Suppressor macrophage treated with lipopolysaccharide for 1 hour (primary cell): ENCODE measurements around the gene NUMB.
A peak's percentile ranks its signal among the peaks of the same experiment; 100 is the strongest.
"Not testable (repeated sequence)": the region's sequence is repeated elsewhere in the genome, so short reads cannot be mapped to it uniquely, and the experiment has no call there.

Source experiments
- DNase-seq, 3 donors: peaks; one replicate each; pipeline ENCODE4 v3.0.0-alpha.2; 2020 to 2022

NUMB gene

GRCh38 chr14:73418227-73418626, 40.1 kb downstream of the NUMB start:
- no peak for DNase-seq

DNA sequence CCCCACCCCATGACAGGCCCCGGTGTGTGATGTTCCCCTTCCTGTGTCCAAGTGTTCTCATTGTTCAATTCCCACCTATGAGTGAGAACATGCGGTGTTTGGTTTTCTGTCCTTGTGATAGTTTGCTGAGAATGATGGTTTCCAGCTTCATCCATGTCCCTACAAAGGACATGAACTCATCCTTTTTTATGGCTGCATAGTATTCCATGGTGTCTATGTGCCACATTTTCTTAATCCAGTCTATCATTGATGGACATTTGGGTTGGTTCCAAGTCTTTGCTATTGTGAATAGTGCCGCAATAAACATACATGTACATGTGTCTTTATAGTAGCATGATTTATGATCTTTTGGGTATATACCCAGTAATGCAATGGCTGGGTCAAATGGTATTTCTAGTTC, 52.1 kb downstream of the NUMB start:
- DNase-seq = not testable (repeated sequence)

DNA sequence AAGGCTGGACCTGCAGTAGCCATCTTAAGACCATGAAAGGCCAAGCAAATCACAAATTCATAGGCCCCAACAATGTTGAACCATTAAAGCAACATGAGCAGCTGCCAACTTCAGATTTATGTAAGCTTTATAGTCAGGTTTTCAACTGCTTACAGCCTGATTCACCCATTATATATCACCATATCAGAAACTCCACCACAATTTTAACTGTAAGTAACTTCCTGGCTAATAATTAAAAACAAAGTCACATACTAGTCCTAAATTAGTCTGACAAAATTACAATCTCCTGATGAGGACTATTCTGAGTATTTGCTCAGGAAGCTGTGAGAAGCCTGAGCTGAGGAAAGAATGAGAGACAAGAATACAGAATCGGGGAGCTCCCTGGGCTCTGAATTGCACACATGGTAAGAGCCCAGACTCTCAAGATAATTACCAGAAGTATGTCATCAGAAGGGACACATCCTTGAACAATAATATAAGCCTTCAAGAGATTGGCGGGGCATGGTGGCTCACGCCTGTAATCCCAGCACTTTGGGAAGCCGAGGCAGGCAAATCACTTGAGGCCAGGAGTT, 55.1 kb downstream of the NUMB start:
- DNase-seq = no peak

- DNase-seq = no peak
These were observed 55.8 kb downstream of the NUMB start for GRCh38 chr14:73402579-73402978.

GRCh38 chr14:73397810-73398209, 60.5 kb downstream of the NUMB start:
- DNase-seq = no peak

DNA sequence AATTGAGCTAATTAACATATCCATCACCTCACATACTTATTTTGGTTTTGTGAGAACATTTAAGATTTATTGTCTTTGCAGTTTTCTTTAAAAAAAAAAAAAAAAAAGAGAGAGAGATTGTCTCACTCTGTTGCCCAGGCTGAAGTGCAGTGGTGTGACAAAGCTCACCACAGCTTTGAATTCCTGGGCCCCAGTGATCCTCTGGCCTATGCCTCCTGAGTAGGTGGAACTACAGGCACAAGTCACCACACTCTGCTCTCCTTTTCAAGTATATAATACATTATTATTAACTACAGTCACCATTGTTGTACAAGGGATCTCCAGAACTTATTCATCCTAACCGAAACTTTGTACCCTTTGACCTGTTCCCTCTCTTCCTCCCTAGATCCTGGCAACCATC, 64.0 kb downstream of the NUMB start:
- no peak for DNase-seq

GRCh38 chr14:73393375-73393774, 65.0 kb downstream of the NUMB start:
- DNase-seq = no peak

DNA sequence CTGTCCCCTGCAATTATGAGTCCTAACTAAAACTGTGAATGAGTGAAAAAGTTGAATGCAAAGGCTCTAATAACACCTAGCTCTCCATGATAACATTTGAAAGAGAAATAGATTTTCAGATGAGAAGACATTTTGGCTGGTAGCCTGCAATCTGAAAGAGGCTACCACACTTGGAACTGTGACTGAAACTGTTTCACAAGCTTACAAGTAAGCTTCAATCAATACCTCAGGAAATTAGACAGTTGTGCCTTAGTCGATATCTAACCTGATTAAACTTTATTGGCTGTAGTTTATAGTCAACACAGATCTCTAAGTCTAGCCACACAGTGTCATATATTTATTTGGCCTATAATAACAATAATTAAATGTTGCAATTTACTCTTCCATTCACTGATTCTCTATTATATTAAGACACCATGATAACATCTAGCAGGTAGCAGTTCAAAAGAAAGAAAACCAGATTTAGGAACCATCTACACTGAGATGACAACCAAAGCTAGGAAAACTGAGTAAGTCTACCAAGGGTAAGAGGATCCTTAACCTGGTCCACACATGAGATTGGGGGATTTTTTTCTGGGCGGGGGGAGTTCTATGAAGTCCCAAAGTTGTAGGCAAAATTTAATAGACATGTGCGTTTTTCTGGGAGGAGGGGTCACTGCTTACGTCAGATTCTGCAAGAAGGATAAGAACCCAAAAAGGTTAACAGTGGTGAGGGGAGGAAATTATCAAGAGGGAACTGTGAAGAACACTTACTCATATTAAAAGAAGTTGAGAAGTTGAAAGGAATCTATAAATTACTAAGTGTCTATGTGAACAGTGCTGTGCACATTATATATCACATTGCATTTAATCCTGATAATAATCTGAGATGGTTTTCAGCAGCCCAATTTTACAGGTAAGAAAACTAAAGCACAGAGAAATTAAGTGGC, 65.8 kb downstream of the NUMB start:
- no peak for DNase-seq

DNA sequence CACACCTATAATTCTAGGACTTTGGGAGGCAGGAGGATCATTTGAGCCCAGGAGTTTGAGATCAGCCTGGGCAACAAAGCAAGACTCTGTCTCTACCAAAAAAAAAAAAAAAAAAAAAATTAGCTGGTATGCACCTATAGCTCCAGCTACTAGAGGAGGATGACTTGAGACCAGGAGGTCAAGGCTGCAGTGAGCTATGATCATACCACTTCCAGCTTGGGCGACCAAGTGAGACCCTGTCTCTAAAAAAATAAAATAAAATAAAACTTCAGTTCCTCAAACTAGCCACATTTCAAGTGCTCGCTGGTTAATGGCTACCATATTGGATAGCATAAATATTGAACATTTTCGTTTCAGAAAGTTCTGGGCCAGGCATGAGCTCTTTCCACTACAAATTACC, 70.5 kb downstream of the NUMB start:
- not testable (repeated sequence) for DNase-seq

DNA sequence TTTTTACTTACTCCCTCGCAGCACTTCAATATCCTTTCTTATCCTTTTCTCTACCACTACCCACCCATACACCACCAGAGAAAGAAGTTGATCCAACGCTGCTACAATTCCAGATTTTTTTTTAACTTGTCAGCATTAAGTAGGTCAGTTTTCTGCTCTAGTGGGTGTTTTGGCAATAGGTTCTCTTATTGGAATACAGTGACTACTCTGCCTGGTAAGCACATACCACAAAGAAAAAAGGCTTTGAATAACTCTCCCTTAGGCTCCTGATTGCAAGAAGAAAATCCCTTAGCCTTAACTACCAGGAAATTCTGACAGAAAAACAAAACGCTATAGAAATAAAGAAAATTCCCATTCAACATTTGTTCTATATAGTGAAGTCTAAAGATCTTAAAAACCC, 72.0 kb downstream of the NUMB start:
- no peak for DNase-seq

DNA sequence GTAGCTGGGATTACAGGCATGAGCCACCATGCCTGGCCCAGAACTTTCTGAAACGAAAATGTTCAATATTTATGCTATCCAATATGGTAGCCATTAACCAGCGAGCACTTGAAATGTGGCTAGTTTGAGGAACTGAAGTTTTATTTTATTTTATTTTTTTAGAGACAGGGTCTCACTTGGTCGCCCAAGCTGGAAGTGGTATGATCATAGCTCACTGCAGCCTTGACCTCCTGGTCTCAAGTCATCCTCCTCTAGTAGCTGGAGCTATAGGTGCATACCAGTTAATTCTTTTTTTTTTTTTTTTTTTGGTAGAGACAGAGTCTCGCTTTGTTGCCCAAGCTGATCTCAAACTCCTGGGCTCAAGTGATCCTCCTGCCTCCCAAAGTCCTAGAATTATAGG, 73.3 kb downstream of the NUMB start:
- DNase-seq = not testable (repeated sequence)

DNA sequence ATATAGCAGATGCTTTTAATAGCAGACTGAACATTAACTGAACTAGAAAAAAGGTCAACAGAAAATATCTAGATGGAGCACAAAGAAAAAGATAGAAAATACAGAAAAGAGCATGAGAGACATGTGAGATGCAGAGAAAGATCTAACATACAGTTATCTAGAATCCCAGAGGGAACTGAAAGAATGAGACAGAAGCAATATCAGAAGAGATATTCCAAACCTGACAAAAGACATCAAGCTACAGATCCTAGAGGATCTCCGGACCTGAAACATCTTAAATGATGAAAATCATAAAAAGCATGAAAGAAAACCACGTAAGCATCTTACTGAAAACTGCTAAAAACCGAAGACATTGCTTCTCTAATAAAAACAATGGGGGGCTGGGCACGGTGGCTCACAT, 75.0 kb downstream of the NUMB start:
- DNase-seq = no peak

DNA sequence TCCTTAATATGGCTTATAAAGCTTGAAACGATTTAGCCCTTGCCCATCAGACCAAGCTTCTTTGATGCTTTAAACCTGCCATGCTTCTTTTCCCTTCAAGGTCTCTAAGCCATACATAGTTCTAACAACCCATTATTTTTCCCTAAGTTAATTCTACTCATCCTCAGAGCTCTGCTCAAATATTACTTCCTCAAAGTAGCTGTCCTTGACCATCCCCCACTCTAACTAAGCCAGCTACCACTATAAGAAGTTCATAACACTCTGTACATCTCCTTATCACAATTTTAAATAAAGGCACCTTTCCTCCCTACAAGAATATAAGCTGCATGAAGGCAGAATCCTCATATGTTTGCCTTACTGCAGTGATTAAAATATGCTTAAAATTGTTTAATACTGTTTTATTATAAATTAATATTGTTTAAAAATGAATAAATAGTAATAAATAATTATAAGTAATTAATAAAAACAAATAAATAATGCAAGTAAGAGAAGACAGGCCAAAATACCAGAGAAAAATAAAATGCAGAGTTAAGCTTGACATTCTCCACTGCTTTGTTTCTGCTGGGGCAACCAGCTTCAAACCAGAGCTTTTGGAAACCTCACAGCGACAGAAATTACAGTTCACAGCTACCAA, 76.8 kb downstream of the NUMB start:
- DNase-seq = peak in 2 of 3 donors; percentile 29 to 45

DNA sequence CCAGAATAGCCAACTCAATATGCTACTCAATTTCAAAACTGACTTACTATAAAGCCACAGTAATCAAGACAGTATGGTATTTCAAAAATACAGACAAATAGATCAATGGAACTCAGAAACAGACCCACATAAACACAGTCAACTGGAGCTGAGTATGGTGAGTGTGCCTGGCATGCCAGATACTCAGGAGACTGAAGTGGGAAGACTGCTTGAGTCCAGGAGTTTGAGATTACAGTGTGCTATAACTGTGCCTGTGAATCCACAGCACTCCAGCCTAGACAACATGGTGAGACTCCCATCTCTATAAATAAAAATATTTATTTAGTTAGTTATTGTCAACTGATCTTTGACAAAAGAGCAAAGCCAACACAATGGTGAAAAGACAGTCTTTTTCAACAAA, 81.8 kb downstream of the NUMB start:
- DNase-seq = no peak

GRCh38 chr14:73375861-73376260, 82.5 kb downstream of the NUMB start:
- peak; percentile 27 to 68 (median 65) for DNase-seq

DNA sequence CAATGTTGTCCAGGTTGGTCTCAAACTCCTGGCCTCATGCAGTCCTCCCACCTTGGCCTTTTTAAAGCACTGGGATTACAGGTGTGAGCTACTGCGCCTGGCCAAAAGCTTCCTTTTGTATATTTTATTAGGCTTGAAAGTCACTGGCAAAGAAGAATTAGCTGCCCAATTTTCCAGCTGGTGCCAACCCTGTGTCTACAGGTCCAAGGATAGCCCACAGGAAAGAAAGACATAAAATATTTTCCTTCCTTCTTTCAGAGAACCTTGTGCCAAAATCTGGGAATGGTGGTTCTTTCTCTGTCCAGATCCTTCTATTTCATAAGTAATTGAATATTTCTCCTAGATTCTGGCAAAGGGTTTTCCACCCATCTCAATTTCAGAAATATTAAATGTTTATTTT, 84.1 kb downstream of the NUMB start:
- DNase-seq = no peak

DNA sequence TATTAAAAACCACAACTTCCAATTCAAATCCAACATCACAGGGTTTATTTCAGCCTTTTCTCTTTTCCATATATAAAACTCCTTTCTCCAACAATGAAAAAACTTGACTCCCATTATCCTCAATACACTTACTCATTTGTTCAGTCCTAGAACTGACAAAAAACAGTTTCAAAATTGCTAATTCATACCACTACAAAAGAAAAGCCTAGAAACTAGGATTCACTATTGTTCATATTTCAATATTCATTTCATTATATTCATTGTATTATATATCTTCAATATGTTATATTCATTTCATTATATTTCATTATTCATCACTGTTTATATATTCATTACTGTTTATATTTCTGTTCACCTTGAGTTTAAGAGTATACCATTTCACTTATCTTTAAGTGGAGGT, 85.8 kb downstream of the NUMB start:
- DNase-seq = no peak

- no peak for DNase-seq
These were observed 87.8 kb downstream of the NUMB start for GRCh38 chr14:73370561-73370960.

DNA sequence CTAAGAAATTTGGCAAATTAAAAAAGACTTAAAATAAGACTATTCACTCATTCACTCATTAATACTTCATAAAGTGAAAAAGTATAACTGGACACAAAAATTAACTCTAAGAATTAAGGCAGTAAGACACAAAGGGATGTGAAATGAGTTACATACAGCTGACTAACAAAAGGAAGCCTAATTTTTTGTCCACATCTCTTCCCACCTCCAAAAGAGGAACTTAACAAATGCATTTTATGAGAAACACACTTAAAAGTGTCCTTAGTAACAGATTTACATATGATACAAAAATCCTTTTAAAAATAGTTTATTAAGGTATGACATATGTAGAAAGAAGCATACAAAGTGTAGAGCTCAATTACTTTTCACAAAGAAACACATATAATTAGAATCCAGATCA, 88.9 kb downstream of the NUMB start:
- DNase-seq = peak; percentile 35 to 75 (median 68)

DNA sequence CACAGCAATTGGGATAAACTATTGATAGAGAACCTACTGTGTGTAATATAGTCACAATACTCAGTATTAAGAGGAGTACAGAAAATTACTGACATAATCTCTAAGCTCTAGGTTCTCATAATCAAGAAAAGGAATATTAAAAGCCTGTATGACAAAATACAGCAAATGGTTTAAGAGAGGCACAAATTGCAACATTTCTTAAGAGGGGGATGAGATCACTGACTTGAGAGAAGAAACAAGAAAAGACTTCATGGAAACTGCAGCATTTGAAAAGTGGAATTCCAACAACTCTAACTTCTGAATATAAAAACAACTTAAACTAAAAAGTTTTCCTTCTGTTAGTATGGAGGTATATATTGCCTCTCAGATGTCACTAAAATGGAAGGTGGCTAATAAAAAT, 89.7 kb downstream of the NUMB start:
- peak; percentile 24 to 68 (median 57) for DNase-seq

DNA sequence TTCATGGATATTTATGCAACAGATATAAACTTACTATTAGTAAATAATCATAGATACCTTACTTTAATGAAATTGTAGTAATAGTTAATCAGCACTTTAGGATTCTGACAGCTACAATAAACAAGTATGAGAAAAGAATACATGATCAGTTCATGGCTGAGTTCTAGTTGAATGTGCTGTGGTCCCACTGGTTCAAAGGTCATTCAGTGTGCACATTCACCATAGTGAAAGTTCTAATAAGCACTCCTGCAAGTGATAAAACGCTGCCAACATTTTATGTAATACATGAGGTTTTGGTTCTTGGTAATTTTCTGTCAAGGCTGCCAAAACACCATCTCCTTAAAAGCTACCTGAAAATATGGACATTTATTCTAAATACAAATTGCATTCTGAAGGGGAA, 92.6 kb downstream of the NUMB start:
- no peak for DNase-seq

- DNase-seq = no peak
These were observed 93.8 kb downstream of the NUMB start for GRCh38 chr14:73364559-73364958.

DNA sequence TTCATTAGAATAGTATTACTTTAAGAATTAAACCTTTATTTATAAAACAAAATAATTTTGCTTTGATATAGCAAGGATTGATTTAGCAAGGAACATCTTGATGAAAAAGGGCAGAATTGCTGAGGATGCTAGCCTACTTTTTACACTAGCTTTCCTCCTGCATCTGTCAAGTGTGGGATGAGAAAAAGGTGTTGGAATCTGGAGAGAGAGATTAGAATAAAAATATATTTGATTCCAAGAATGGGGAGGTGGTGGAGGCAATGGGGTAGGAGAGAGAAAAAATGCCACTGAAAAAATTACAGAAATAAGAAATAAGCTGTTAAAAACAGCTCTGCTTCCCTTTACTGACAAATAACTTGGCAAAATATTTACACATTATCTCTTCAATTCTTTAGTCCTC, 98.9 kb downstream of the NUMB start:
- no peak for DNase-seq

DNA sequence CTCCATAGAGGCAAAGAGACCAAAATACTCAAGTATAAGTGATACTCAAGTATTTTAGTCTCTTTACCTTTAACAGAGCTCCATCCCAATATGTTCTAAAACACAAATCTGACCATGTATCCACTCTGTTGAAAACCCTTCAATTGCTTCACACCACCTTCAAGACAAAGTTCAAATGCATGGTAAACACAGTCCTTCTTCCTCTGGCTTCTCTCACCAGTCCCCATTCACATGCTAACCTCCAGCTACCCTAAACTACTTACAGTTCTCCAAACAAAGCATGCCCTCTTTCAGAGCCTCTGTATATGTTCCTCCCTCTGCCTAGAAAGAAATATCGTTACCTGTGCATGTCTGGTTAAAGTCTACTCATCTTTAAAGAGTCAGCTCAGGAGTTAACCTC, 100.2 kb downstream of the NUMB start:
- no peak for DNase-seq
